ENCODE data around the gene SLC41A2. TPM values are rescaled to one million over a fixed set of nuclear protein-coding genes. Genes with fewer than 3 reads are reported as not detected.

SLC41A2 gene
- total and polyA plus RNA-seq, 10 of the 15 experiments (the other 5 are each of a cell fraction or from before 2014, with no cell fraction given), result 3.5 to 19.0 (median 11.3) TPM

GRCh38 chr12:104958001-104958804, at the start of gene SLC41A2 (continued):
- TF ChIP-seq, protein P1, sequence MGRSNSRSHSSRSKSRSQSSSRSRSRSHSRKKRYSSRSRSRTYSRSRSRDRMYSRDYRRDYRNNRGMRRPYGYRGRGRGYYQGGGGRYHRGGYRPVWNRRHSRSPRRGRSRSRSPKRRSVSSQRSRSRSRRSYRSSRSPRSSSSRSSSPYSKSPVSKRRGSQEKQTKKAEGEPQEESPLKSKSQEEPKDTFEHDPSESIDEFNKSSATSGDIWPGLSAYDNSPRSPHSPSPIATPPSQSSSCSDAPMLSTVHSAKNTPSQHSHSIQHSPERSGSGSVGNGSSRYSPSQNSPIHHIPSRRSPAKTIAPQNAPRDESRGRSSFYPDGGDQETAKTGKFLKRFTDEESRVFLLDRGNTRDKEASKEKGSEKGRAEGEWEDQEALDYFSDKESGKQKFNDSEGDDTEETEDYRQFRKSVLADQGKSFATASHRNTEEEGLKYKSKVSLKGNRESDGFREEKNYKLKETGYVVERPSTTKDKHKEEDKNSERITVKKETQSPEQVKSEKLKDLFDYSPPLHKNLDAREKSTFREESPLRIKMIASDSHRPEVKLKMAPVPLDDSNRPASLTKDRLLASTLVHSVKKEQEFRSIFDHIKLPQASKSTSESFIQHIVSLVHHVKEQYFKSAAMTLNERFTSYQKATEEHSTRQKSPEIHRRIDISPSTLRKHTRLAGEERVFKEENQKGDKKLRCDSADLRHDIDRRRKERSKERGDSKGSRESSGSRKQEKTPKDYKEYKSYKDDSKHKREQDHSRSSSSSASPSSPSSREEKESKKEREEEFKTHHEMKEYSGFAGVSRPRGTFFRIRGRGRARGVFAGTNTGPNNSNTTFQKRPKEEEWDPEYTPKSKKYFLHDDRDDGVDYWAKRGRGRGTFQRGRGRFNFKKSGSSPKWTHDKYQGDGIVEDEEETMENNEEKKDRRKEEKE (IDR thresholded peaks at IDR 0.05), result no peak
- peak; percentile 35 for TF ChIP-seq LARP7 (IDR thresholded peaks at IDR 0.05)
- no peak for TF ChIP-seq GABPA (IDR thresholded peaks at IDR 0.05; ENCODE audit: low read depth)
- no peak for TF ChIP-seq ELK1 (IDR thresholded peaks at IDR 0.05; ENCODE audit: low read depth, low read length)
- 0 out of 2 replicates have a peak, but pooled peaks have one; percentile 2 for TF ChIP-seq TARDBP (IDR thresholded peaks at IDR 0.05; ENCODE audit: borderline replicate concordance)
- TF ChIP-seq SREBF1 (IDR thresholded peaks at IDR 0.05; ENCODE audit: low read length), result no peak
- TF ChIP-seq WRNIP1 (IDR thresholded peaks at IDR 0.05; ENCODE audit: borderline replicate concordance, low read depth, low read length), result no peak
- TF ChIP-seq JUNB (IDR thresholded peaks at IDR 0.05), result peak; percentile 26; the same call in 1 of the 2 replicates
- TF ChIP-seq ZBTB40 (IDR thresholded peaks at IDR 0.05; ENCODE audit: borderline replicate concordance), result no peak
- TF ChIP-seq RUNX3 (IDR thresholded peaks at IDR 0.05; ENCODE audit: low read length), result peak; percentile 68
- no peak for TF ChIP-seq FOXM1 (IDR thresholded peaks at IDR 0.05; ENCODE audit: low read depth, low read length)
- TF ChIP-seq NFYB (IDR thresholded peaks at IDR 0.05; ENCODE audit: insufficient read depth, low read depth, low read length), result no peak
- peak; percentile 75 for TF ChIP-seq RAD51 (IDR thresholded peaks at IDR 0.05)
- TF ChIP-seq ZNF24 (IDR thresholded peaks at IDR 0.05), result no peak
- TF ChIP-seq, protein P2, sequence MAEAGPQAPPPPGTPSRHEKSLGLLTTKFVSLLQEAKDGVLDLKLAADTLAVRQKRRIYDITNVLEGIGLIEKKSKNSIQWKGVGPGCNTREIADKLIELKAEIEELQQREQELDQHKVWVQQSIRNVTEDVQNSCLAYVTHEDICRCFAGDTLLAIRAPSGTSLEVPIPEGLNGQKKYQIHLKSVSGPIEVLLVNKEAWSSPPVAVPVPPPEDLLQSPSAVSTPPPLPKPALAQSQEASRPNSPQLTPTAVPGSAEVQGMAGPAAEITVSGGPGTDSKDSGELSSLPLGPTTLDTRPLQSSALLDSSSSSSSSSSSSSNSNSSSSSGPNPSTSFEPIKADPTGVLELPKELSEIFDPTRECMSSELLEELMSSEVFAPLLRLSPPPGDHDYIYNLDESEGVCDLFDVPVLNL (IDR thresholded peaks at IDR 0.05; ENCODE audit: low read depth, low read length), result no peak
- no peak for TF ChIP-seq ESRRA (IDR thresholded peaks at IDR 0.05; ENCODE audit: low read length)
- TF ChIP-seq MTA2 (IDR thresholded peaks at IDR 0.05; ENCODE audit: low read depth), result peak; percentile 62
- peak; percentile 50 to 86 for TF ChIP-seq EGR1 (IDR thresholded peaks at IDR 0.05; ENCODE audit: borderline replicate concordance in 1 of 2, low read depth in 2 of 2, low read length in 2 of 2)
- no peak for TF ChIP-seq TCF12 (IDR thresholded peaks at IDR 0.05; ENCODE audit: low read depth, low read length)
- TF ChIP-seq KDM1A (IDR thresholded peaks at IDR 0.05; ENCODE audit: borderline replicate concordance), result no peak
- TF ChIP-seq IRF4 (IDR thresholded peaks at IDR 0.05; ENCODE audit: low read depth, low read length), result no peak
- no peak for TF ChIP-seq SMC3 (IDR thresholded peaks at IDR 0.05; ENCODE audit: borderline replicate concordance, low read length)

Measured in GM12878 (cell line).